ENCODE data around the gene SYT9. TPM values are rescaled to one million over a fixed set of nuclear protein-coding genes. Genes with fewer than 3 reads are reported as not detected.

The SYT9 gene
- total and polyA plus RNA-seq, 10 donors = 0.02 to 0.39 (median 0.08) TPM; not detected in 4

- WGBS, 5 donors = 70 to 93% (median 92%) methylated on average over 1 of the region's 1 CpG
- TF ChIP-seq POLR2A (IDR thresholded peaks at IDR 0.05) = no peak
- no peak for TF ChIP-seq CTCF (IDR thresholded peaks at IDR 0.05 in 8 of 11, conservative IDR thresholded peaks at IDR 0.05 in 3 of 11)
- no peak for TF ChIP-seq POLR2AphosphoS5 (IDR thresholded peaks at IDR 0.05)
- Histone ChIP-seq H3K4me3 (no peak overlapping the region), H3K27ac (no peak overlapping the region), H3K36me3 (no peaks in the 10 kb centered on the region), H3K27me3 (replicated peaks in 1 of 7) (no peaks in the 10 kb centered on the region), H3K9me3 (peaks cover 0 to 28% (median 25%) of the 10 kb centered on the region in 8 donors), H3K4me1 (no peaks in the 10 kb centered on the region)
- DNase-seq = no peak
- intact Hi-C loops (cut with DNase I; ENCODE audit: low total_unique reads) = no loop called here
These were observed 34.5 kb downstream of the SYT9 start for GRCh38 chr11:7286178-7286577.

GRCh38 chr11:7291100-7291829, 39.6 kb downstream of the SYT9 start:
- H3K27me3 ChIP-seq (replicated peaks in 1 of 7) = no peaks in the 10 kb centered on the region
- DNase-seq = no peak
- 75 to 87% (median 80%) methylated on average over 2 of the region's 2 CpGs for WGBS, 5 donors
- H3K36me3 ChIP-seq = no peaks in the 10 kb centered on the region
- TF ChIP-seq CTCF (IDR thresholded peaks at IDR 0.05 in 8 of 11, conservative IDR thresholded peaks at IDR 0.05 in 3 of 11) (no peak), POLR2AphosphoS5 (IDR thresholded peaks at IDR 0.05) (no peak), POLR2A (IDR thresholded peaks at IDR 0.05) (no peak)
- no peak overlapping the region for H3K4me3 ChIP-seq
- no peaks in the 10 kb centered on the region for H3K4me1 ChIP-seq
- H3K9me3 ChIP-seq = peaks cover 0 to 12% (median 10%) of the 10 kb centered on the region in 8 donors
- intact Hi-C loops (cut with DNase I; ENCODE audit: low total_unique reads) = no loop called here
- H3K27ac ChIP-seq = no peak overlapping the region

GRCh38 chr11:7292922-7293321, 41.2 kb downstream of the SYT9 start:
- WGBS, 5 donors = 34 to 68% (median 54%) methylated on average over 2 of the region's 2 CpGs
- DNase-seq = no peak
- H3K27ac ChIP-seq = no peak overlapping the region
- no peaks in the 10 kb centered on the region for H3K27me3 ChIP-seq (replicated peaks in 1 of 7)
- H3K9me3 ChIP-seq = no peaks in the 10 kb centered on the region
- H3K36me3 ChIP-seq = no peaks in the 10 kb centered on the region
- H3K4me1 ChIP-seq = no peaks in the 10 kb centered on the region
- H3K4me3 ChIP-seq = no peak overlapping the region
- TF ChIP-seq POLR2AphosphoS5 (IDR thresholded peaks at IDR 0.05) = no peak
- intact Hi-C loops (cut with DNase I; ENCODE audit: low total_unique reads) = no loop called here

GRCh38 chr11:7299393-7299792, 47.7 kb downstream of the SYT9 start:
- intact Hi-C loops (cut with DNase I; ENCODE audit: low total_unique reads) = no loop called here
- H3K4me1 ChIP-seq = no peaks in the 10 kb centered on the region
- no peak overlapping the region for H3K27ac ChIP-seq
- H3K4me3 ChIP-seq = no peak overlapping the region
- no peak for DNase-seq
- 71 to 81% (median 78%) methylated on average over 2 to 3 of the region's 3 CpGs for WGBS, 5 donors
- no peaks in the 10 kb centered on the region for H3K9me3 ChIP-seq
- TF ChIP-seq CTCF (IDR thresholded peaks at IDR 0.05 in 8 of 11, conservative IDR thresholded peaks at IDR 0.05 in 3 of 11) = no peak
- no peak for TF ChIP-seq POLR2AphosphoS5 (IDR thresholded peaks at IDR 0.05)
- TF ChIP-seq POLR2A (IDR thresholded peaks at IDR 0.05) = no peak
- H3K36me3 ChIP-seq = no peaks in the 10 kb centered on the region
- H3K27me3 ChIP-seq (replicated peaks in 1 of 7) = no peaks in the 10 kb centered on the region
